Measurements from ENCODE around the gene ASMTL.

The ASMTL gene

DNA sequence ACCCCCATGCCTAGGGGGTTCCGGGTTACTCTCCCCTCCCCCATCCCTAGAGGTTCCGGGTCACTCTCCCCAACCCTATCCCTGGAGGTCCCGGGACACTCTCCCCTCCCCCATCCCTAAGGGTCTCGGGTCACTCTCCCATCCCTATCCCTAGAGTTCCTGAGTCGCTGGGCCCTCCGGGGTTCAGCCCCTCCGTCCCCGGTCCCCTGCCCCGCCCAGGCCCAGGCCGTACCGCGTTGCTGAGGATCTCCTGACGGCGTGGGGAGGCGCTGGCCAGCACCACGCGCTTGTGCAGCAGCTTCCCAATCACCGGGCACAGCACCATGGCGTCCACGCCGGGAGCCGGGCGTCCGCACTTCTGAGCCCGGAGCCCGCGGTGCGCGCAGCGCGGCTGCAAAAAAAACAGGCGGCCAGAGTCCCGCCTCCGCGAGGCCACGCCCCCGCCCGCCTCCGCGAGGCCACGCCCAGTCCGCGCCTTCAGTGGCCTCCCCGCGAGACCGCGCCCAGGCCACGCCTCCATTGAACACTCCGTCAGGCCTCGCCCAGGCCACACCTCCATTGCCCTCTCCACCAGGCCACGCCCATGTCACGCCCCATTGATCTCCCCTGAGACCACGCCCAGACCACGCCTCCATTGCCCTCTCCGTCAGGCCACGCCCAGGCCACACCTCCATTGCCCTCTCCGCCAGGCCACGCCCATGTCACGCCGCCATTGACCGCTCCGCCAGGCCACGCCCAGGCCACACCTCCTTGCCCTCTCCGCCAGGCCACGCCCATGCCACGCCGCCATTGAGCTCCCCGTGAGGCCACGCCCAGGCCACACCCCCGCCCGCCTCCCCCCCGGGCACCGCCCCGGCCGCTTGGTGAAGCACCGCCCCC, at the start of gene ASMTL:
ASMTL (minus strand) TSS at position 394 of the 879 bp plus-strand sequence; CDS start at position 325, 69 bp downstream.
- peak within 1 kb of the TSS; percentile 88 for H3K4me3 ChIP-seq
- no peaks in the 10 kb centered on the region for H3K9me3 ChIP-seq (ENCODE audit: low read depth, low read length)
- DNase-seq (ENCODE audit: low read depth, low spot score), result peak; percentile 96
- no peaks in the 10 kb centered on the region; the same call in 1 of the 2 replicates for H3K36me3 ChIP-seq (ENCODE audit: insufficient read depth, low read length)
- TF ChIP-seq EZH2 (IDR thresholded peaks at IDR 0.05) (no peak), POLR2AphosphoS5 (IDR thresholded peaks at IDR 0.05; ENCODE audit: borderline replicate concordance, low read depth, low read length) (peak; percentile 73; the same call in 1 of the 2 replicates)
- H3K27ac ChIP-seq, result peak within 1 kb of the TSS; percentile 70; the same call in 1 of the 2 replicates
- peak within 1 kb of the TSS; percentile 77 for H3K9ac ChIP-seq (ENCODE audit: insufficient read length)

- H3K9ac ChIP-seq (ENCODE audit: insufficient read length), result no peak overlapping the region
- H3K9me3 ChIP-seq (ENCODE audit: low read depth, low read length), result no peaks in the 10 kb centered on the region
- no peak for DNase-seq (ENCODE audit: low read depth, low spot score)
- H3K36me3 ChIP-seq (ENCODE audit: insufficient read depth, low read length), result no peaks in the 10 kb centered on the region
- no peak overlapping the region for H3K27ac ChIP-seq
- TF ChIP-seq EZH2 (IDR thresholded peaks at IDR 0.05), result no peak
- TF ChIP-seq FOXP2 (optimal IDR thresholded peaks at IDR 0.05; ENCODE audit: control extremely low read depth, extremely low read length, insufficient read depth), result no peak
- TF ChIP-seq POLR2AphosphoS5 (IDR thresholded peaks at IDR 0.05; ENCODE audit: borderline replicate concordance, low read depth, low read length), result no peak
- no peak overlapping the region for H3K4me3 ChIP-seq
These were observed 49.5 kb upstream of the ASMTL start for GRCh38 chrX:1502241-1502640.

- no peak for DNase-seq (ENCODE audit: low read depth, low spot score)
- TF ChIP-seq FOXP2 (optimal IDR thresholded peaks at IDR 0.05; ENCODE audit: control extremely low read depth, extremely low read length, insufficient read depth), result no peak
- TF ChIP-seq POLR2AphosphoS5 (IDR thresholded peaks at IDR 0.05; ENCODE audit: borderline replicate concordance, low read depth, low read length), result no peak
- TF ChIP-seq EZH2 (IDR thresholded peaks at IDR 0.05), result no peak
- no peak overlapping the region for H3K9ac ChIP-seq (ENCODE audit: insufficient read length)
- H3K36me3 ChIP-seq (ENCODE audit: insufficient read depth, low read length), result no peaks in the 10 kb centered on the region
- H3K4me3 ChIP-seq, result no peak overlapping the region
- H3K9me3 ChIP-seq (ENCODE audit: low read depth, low read length), result no peaks in the 10 kb centered on the region
- H3K27ac ChIP-seq, result no peak overlapping the region
These were observed 48.3 kb upstream of the ASMTL start for GRCh38 chrX:1500701-1501624.

DNA sequence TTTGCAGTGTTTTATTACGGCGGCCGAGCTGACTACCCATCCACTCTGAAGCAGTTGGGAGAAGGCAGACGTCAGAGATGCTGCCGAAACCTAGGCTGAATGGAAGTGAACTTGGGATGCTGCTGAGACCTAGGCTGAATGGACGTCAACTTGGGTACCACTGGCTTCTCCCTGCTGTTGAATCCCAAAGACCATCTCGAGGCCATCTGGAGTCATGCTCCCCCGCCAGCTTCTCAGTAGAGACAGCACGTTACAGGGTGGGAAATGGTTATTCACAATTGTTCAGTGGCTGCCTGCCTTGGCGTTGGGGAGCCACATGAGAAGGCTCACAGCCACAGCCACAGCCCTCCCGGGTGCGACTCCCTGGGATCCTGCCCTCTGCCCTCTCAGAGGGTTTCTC, 43.4 kb upstream of the ASMTL start:
- Histone ChIP-seq H3K4me3 (no peak overlapping the region), H3K9me3 (ENCODE audit: low read depth, low read length) (no peaks in the 10 kb centered on the region), H3K36me3 (ENCODE audit: insufficient read depth, low read length) (no peaks in the 10 kb centered on the region), H3K27ac (no peak overlapping the region), H3K9ac (ENCODE audit: insufficient read length) (no peak overlapping the region)
- DNase-seq (ENCODE audit: low read depth, low spot score), result no peak
- TF ChIP-seq EZH2 (IDR thresholded peaks at IDR 0.05), result no peak
- no peak for TF ChIP-seq FOXP2 (optimal IDR thresholded peaks at IDR 0.05; ENCODE audit: control extremely low read depth, extremely low read length, insufficient read depth)
- no peak for TF ChIP-seq POLR2AphosphoS5 (IDR thresholded peaks at IDR 0.05; ENCODE audit: borderline replicate concordance, low read depth, low read length)

GRCh38 chrX:1493877-1494510, 41.3 kb upstream of the ASMTL start:
- DNase-seq (ENCODE audit: low read depth, low spot score), result no peak
- TF ChIP-seq FOXP2 (optimal IDR thresholded peaks at IDR 0.05; ENCODE audit: control extremely low read depth, extremely low read length, insufficient read depth), result no peak
- TF ChIP-seq EZH2 (IDR thresholded peaks at IDR 0.05), result no peak
- no peak for TF ChIP-seq POLR2AphosphoS5 (IDR thresholded peaks at IDR 0.05; ENCODE audit: borderline replicate concordance, low read depth, low read length)
- H3K9me3 ChIP-seq (ENCODE audit: low read depth, low read length), result no peaks in the 10 kb centered on the region
- H3K9ac ChIP-seq (ENCODE audit: insufficient read length), result no peak overlapping the region
- H3K36me3 ChIP-seq (ENCODE audit: insufficient read depth, low read length), result no peaks in the 10 kb centered on the region
- no peak overlapping the region for H3K4me3 ChIP-seq
- no peak overlapping the region for H3K27ac ChIP-seq

DNA sequence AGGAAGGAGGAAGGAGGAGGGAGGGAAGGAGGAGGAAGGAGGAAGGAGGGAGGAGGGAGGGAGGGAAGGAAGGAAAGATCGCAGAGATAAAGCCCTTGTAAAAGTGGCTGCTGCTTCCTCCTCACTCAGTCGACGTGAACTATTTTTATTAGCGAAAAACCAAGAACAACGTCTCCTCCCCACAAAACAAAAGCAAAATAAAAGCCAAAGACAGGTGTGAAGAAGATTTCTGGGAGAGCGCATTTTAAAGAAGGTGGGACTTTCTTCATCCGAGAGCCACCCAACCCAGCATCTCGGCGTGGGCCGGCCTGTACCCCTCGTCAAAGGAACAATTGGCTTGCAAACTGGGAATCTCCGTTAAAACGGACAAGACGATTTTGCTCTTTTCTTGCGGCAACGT, 40.7 kb upstream of the ASMTL start:
- H3K36me3 ChIP-seq (ENCODE audit: insufficient read depth, low read length), result no peaks in the 10 kb centered on the region
- no peak overlapping the region for H3K4me3 ChIP-seq
- TF ChIP-seq FOXP2 (optimal IDR thresholded peaks at IDR 0.05; ENCODE audit: control extremely low read depth, extremely low read length, insufficient read depth) (no peak), EZH2 (IDR thresholded peaks at IDR 0.05) (no peak), POLR2AphosphoS5 (IDR thresholded peaks at IDR 0.05; ENCODE audit: borderline replicate concordance, low read depth, low read length) (no peak)
- no peaks in the 10 kb centered on the region for H3K9me3 ChIP-seq (ENCODE audit: low read depth, low read length)
- H3K27ac ChIP-seq, result no peak overlapping the region
- H3K9ac ChIP-seq (ENCODE audit: insufficient read length), result no peak overlapping the region
- DNase-seq (ENCODE audit: low read depth, low spot score), result no peak

- TF ChIP-seq EZH2 (IDR thresholded peaks at IDR 0.05), result no peak
- TF ChIP-seq POLR2AphosphoS5 (IDR thresholded peaks at IDR 0.05; ENCODE audit: borderline replicate concordance, low read depth, low read length), result no peak
- TF ChIP-seq FOXP2 (optimal IDR thresholded peaks at IDR 0.05; ENCODE audit: control extremely low read depth, extremely low read length, insufficient read depth), result no peak
- no peaks in the 10 kb centered on the region for H3K9me3 ChIP-seq (ENCODE audit: low read depth, low read length)
- H3K9ac ChIP-seq (ENCODE audit: insufficient read length), result no peak overlapping the region
- no peak overlapping the region for H3K4me3 ChIP-seq
- no peak overlapping the region for H3K27ac ChIP-seq
- H3K36me3 ChIP-seq (ENCODE audit: insufficient read depth, low read length), result no peaks in the 10 kb centered on the region
- no peak for DNase-seq (ENCODE audit: low read depth, low spot score)
These were observed 39.8 kb upstream of the ASMTL start for GRCh38 chrX:1492421-1493012.

All from SK-N-MC (cell line).